ENCODE measurements around the gene CD300A. TPM values are rescaled to one million over a fixed set of nuclear protein-coding genes. Genes with fewer than 3 reads are reported as not detected.

Gene CD300A
- total RNA-seq, 1 donor from 2014 or later = not detected

GRCh38 chr17:74525465-74525725, 59.0 kb downstream of the CD300A start:
- H3K4me1 Mint-ChIP-seq (ENCODE audit: unreplicated experiment) = no peaks in the 10 kb centered on the region
- H3K4me3 Mint-ChIP-seq (ENCODE audit: unreplicated experiment) = no peak overlapping the region
- no peak for TF ChIP-seq CTCF (IDR thresholded peaks at IDR 0.05; ENCODE audit: unreplicated experiment)
- no peak for DNase-seq (ENCODE audit: low spot score)
- H3K27ac Mint-ChIP-seq (ENCODE audit: unreplicated experiment) = no peak overlapping the region
- H3K9me3 Mint-ChIP-seq (ENCODE audit: unreplicated experiment) = no peaks in the 10 kb centered on the region
- peaks cover 6% of the 10 kb centered on the region for H3K27me3 Mint-ChIP-seq (ENCODE audit: unreplicated experiment)
- peaks cover 5% of the 10 kb centered on the region for H3K36me3 Mint-ChIP-seq (ENCODE audit: low read depth, unreplicated experiment)

DNA sequence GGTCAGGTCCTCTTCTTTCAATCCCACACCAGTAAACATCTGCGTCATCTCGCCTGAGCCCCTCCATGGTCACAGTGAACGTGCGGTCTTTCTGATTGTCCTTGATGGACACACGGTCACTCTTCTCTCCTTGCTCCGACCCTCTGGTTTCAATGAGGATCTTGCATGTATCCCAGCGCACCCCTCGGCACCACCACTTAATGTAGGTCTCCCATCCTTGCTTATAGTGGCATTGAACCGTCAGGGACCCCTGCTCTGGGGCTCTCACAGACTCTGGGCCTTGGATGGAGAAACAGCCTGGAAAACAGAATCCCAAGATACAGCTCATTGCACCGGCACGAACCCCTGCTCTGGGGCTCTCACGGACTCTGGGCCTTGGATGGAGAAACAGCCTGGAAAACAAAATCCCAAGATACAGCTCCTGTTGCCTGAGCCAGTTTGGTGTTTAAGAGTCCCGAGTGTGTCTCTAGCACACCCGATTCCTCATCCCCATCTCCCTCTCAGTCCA, 59.4 kb downstream of the CD300A start:
- no peak for DNase-seq (ENCODE audit: low spot score)
- H3K4me3 Mint-ChIP-seq (ENCODE audit: unreplicated experiment) = no peak overlapping the region
- peaks cover 8% of the 10 kb centered on the region for H3K27me3 Mint-ChIP-seq (ENCODE audit: unreplicated experiment)
- TF ChIP-seq CTCF (IDR thresholded peaks at IDR 0.05; ENCODE audit: unreplicated experiment) = no peak
- H3K27ac Mint-ChIP-seq (ENCODE audit: unreplicated experiment) = no peak overlapping the region
- H3K4me1 Mint-ChIP-seq (ENCODE audit: unreplicated experiment) = no peaks in the 10 kb centered on the region
- H3K9me3 Mint-ChIP-seq (ENCODE audit: unreplicated experiment) = no peaks in the 10 kb centered on the region
- H3K36me3 Mint-ChIP-seq (ENCODE audit: low read depth, unreplicated experiment) = peaks cover 5% of the 10 kb centered on the region

DNA sequence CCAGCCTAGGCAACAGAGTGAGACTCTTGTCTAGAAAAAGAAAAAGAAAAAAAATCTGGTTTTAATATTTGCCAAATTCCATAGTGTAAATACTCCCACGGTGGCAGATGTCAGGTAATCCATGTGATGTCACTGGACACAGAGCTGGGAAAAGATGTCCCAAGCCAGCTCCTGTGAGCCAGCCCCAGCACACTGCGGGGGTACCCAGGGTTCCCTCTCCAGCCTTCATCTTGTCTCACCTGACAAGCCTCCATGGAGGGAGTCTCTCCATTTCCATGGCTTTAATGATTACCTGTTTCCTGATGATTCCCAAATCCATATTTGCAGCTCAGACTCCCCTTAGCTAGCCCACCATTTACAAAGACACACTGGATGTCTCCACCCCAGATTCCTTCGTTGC, 60.2 kb downstream of the CD300A start:
- no peak for DNase-seq (ENCODE audit: low spot score)
- TF ChIP-seq CTCF (IDR thresholded peaks at IDR 0.05; ENCODE audit: unreplicated experiment) = no peak
- H3K27me3 Mint-ChIP-seq (ENCODE audit: unreplicated experiment) = peaks cover 8% of the 10 kb centered on the region

GRCh38 chr17:74527081-74527480, 60.6 kb downstream of the CD300A start:
- Mint-ChIP-seq H3K36me3 (ENCODE audit: low read depth, unreplicated experiment) (peaks cover 5% of the 10 kb centered on the region), H3K4me3 (ENCODE audit: unreplicated experiment) (no peak overlapping the region), H3K27me3 (ENCODE audit: unreplicated experiment) (peaks cover 8% of the 10 kb centered on the region), H3K9me3 (ENCODE audit: unreplicated experiment) (no peaks in the 10 kb centered on the region), H3K27ac (ENCODE audit: unreplicated experiment) (no peak overlapping the region), H3K4me1 (ENCODE audit: unreplicated experiment) (no peaks in the 10 kb centered on the region)
- peak; percentile 1 for DNase-seq (ENCODE audit: low spot score)
- TF ChIP-seq CTCF (IDR thresholded peaks at IDR 0.05; ENCODE audit: unreplicated experiment) = no peak

More for the DNA sequence above, 60.2 kb downstream of the CD300A start:
- Mint-ChIP-seq H3K36me3 (ENCODE audit: low read depth, unreplicated experiment) (peaks cover 5% of the 10 kb centered on the region), H3K9me3 (ENCODE audit: unreplicated experiment) (no peaks in the 10 kb centered on the region), H3K27ac (ENCODE audit: unreplicated experiment) (no peak overlapping the region), H3K4me3 (ENCODE audit: unreplicated experiment) (no peak overlapping the region), H3K4me1 (ENCODE audit: unreplicated experiment) (no peaks in the 10 kb centered on the region)

GRCh38 chr17:74527756-74528155, 61.3 kb downstream of the CD300A start:
- H3K27me3 Mint-ChIP-seq (ENCODE audit: unreplicated experiment) = peaks cover 8% of the 10 kb centered on the region
- no peaks in the 10 kb centered on the region for H3K4me1 Mint-ChIP-seq (ENCODE audit: unreplicated experiment)
- no peaks in the 10 kb centered on the region for H3K9me3 Mint-ChIP-seq (ENCODE audit: unreplicated experiment)
- TF ChIP-seq CTCF (IDR thresholded peaks at IDR 0.05; ENCODE audit: unreplicated experiment) = no peak
- H3K36me3 Mint-ChIP-seq (ENCODE audit: low read depth, unreplicated experiment) = peaks cover 5% of the 10 kb centered on the region
- no peak overlapping the region for H3K27ac Mint-ChIP-seq (ENCODE audit: unreplicated experiment)
- DNase-seq (ENCODE audit: low spot score) = no peak
- no peak overlapping the region for H3K4me3 Mint-ChIP-seq (ENCODE audit: unreplicated experiment)
